Astrocyte of the hippocampus (primary cell): ENCODE results near the gene NDOR1.
A peak's percentile ranks its signal among the peaks of the same experiment; 100 is the strongest.
"Not testable (repeated sequence)": the region's sequence is repeated elsewhere in the genome, so short reads cannot be mapped to it uniquely, and the experiment has no call there.

ENCODE experiments used
- DNase-seq: peaks from one replicate; pipeline ENCODE4 v3.0.0; 2011; ENCODE audit warnings: low read depth, low spot score

The NDOR1 gene

DNA sequence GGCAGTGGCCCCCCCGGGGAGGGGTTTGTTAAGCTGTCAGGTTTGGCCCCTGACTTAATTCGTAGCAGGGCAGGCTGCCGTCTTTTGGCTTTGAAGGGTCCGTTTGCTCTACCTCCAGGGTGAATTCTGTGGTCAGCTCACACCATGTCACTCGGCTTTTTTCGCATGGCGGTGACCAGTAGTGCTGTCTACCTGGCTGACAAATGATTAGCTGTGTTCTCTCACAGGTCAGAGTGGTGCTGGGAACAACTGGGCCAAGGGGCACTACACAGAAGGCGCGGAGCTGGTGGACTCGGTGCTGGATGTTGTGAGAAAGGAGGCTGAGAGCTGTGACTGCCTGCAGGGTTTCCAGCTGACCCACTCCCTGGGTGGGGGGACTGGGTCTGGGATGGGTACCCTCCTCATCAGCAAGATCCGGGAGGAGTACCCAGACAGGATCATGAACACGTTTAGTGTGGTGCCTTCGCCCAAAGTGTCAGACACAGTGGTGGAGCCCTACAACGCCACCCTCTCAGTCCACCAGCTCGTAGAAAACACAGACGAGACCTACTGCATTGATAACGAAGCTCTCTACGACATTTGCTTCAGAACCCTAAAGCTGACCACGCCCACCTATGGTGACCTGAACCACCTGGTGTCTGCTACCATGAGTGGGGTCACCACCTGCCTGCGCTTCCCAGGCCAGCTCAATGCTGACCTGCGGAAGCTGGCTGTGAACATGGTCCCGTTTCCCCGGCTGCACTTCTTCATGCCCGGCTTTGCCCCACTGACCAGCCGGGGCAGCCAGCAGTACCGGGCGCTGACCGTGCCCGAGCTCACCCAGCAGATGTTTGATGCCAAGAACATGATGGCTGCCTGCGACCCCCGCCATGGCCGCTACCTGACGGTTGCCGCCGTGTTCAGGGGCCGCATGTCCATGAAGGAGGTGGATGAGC lies 37.0 kb downstream of the NDOR1 start:
- peak; percentile 32 for DNase-seq

GRCh38 chr9:137243266-137243625 lies 37.7 kb downstream of the NDOR1 start:
- not testable (repeated sequence) for DNase-seq

GRCh38 chr9:137243626-137244485 lies 38.4 kb downstream of the NDOR1 start:
- no peak for DNase-seq

DNA sequence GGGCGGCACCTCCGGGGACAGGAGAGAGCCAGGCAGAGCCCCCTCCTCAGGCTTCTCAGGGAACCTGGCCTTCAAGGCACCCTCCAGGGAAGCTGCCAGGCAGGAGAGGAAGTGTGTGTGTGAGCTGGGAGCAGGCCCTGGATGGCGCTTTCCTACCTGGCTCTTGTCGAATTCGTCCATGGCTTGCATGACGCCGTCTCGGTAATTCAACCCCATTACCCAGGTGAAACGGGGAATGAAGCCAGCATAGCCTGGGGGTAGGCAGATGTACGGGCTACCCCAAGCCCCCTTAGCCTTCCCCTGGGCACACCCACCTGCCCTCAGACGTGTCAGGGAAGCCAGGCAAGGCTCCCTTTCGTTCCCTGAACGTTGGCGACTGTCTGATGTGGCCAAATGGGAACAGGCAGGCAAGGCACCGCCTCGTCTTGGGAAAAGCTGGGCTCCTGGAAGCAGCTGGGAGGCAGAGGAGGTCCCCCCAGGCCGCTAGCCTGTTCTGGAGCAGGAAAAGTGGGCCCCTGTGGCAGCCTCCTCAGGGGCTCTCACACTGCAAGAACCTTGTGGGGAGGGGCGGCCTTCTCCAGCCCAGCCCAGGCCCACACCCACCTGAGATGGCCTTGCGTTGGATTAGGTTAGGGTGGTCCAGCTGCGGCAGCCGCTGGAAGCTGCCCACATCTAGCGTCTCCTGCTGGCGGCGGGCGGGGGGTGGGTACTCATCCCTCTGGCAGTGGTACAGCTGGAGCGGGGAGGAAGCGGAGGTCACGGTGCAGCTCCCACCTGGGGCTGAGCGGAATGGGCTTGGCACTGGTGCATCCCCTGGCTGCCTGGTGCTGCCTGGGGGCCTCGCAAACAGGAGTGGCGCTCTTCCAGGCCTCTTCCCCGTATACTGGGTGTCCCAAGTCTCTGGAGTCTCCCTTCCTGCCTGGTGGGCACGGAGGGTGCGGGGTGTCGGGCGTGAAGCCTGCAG lies 39.3 kb downstream of the NDOR1 start:
- DNase-seq, result no peak

DNA sequence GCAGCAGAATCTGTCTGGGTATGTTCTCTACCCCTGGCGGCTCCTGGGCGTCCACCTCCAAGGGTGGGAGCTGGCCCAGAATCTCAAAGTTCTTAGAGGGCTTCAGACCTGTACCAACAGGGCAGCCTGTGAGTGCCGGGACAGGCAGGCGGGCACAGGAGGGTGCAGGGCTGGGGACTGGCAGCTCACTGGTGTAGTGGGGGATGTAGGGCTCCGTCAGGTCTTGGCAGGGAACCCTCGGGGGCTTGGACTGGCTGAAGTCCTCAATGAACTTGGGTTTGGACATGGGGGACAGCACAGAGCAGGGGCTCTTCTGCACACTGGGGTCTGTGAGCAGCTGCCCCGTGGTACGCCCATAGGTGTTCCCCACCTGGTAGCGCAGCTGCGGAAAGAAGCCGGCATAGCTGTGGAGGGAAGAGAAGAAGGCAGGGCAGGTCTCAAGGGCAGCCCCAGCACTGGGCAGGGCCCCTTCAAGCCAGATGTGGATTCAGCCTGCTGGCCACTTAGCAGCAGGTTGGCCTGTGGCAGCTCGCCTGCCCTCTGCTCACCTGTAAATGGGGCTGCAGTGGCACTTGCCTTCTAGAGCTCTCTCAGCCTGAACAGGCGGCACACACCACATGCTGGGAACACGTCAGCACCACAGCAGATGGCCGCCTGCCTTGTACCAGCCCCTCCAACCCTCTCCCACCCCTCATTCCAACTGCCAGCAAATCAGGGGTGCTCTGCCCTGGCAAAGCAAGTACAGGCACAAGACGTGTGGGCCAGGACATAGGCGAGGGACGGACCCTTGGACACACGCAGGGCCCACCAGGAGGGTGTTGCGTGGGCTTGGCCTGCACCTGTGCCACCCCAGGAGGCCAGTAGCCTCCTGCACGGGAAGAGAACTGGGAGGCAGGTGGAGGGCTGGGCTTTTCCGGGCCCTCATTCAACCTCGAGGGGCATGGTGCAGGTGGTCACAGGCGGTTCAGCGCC lies 40.2 kb downstream of the NDOR1 start:
- DNase-seq, result no peak

DNA sequence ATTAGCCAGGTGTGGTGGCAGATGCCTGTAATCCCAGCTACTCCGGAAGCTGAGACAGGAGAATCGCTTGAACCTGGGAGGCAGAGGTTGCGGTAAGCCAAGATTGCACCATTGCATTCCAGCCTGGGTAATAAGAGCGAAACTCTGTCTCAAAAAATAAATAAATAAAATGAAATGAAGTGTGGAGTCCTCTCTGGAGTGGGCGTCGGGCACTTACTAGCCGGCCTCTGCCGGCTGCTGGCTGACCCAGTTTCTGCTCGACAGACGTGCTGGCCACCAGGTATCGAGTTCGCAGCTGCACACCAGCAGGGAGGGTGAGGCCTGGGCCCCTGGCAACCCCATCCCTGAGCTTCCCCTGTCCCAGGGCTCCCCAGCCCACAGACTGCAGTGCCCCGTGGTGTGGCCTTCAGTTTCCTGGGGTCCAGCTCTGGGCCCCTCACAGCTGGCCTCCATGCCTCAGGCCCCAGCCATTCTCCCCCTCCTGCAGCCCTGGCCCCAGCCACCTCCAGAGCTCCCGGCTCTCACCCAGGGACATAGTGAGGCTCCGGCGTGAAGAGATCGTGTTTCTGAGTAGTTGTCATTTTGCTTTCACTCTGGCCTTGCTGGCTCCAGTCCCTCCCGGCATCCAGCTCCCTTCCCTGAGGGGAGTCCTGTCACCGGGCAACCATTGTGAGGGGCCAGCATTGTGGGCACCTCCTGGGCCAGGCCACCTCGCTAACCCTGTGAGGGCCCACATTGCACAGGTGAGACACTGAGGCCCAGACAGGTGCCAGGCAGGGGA lies 41.8 kb downstream of the NDOR1 start:
- no peak for DNase-seq

DNA sequence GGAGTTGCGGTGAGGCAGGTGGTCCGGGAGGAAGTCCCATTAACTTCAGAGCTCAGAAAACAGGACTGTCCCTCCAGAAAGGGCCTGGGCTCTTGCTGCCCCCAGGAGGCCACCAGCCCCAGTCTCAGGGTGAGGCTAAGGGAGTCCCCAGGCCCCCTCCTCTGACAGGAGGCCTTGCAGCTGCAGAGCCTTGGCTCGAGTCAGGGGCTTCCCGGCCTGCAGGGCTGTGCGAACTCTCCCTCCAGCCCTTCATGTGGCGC lies 42.3 kb downstream of the NDOR1 start:
- DNase-seq, result no peak

DNA sequence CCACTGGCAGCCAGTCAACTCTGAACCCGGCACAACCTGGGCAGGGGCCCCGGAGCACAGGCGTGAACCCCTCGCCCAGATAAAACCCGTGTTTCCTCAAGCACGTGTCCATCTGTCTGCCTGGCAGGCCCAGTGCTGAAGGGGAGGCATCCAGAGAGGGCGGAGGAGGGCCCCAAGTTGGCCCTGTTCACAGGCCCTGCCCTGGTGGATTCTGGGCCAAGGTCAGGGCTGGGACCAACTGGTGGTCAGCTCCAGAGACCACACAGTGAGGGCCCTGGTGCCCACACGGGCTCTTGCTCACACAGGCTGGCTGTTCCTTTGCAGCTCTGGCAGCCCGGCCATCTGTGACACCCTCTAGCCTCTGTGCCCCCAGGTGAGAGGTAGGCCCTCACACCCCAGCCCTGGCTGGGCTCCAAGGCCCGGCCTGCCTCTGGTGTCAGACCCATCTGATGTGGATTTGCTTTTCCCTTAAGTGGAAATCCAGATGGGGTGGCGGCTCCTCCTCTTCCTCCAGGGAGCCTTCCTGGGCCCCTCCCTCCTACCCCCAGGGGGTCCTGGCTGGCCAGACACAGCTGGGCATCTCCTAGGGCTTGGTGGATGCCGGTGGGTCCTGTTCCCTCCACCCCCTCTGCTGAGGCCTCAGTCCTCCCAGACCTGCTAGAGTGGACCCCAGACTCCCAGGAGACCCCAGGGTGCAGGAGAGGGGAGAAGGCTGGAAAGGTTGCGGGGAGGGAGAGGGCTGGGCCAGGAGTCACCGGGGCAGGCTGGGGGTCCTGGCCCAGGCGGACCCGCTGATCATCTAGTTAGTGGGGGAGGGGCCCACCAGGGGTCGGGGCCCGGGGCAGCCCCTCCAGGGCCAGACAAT lies 45.1 kb downstream of the NDOR1 start:
- DNase-seq, result no peak

DNA sequence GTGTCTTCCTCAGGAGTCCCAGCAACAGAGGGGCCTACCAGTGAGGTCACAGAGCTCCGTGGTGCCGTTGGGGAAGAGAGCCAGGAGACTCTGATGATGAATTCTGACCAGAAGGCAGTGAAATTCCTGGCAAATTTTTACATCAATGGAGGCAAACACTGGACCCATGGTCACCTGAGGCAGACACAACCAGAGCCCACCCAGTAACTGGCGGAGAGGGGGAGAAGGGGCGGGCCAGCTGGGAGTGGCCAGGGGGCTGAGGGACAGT lies 45.6 kb downstream of the NDOR1 start, which contains the start of gene STPG3:
Gene STPG3 (plus strand): TSS at position 93 of the 268 bp plus-strand sequence. CDS start 1 bp downstream, at position 94.
- peak; percentile 43 for DNase-seq

DNA sequence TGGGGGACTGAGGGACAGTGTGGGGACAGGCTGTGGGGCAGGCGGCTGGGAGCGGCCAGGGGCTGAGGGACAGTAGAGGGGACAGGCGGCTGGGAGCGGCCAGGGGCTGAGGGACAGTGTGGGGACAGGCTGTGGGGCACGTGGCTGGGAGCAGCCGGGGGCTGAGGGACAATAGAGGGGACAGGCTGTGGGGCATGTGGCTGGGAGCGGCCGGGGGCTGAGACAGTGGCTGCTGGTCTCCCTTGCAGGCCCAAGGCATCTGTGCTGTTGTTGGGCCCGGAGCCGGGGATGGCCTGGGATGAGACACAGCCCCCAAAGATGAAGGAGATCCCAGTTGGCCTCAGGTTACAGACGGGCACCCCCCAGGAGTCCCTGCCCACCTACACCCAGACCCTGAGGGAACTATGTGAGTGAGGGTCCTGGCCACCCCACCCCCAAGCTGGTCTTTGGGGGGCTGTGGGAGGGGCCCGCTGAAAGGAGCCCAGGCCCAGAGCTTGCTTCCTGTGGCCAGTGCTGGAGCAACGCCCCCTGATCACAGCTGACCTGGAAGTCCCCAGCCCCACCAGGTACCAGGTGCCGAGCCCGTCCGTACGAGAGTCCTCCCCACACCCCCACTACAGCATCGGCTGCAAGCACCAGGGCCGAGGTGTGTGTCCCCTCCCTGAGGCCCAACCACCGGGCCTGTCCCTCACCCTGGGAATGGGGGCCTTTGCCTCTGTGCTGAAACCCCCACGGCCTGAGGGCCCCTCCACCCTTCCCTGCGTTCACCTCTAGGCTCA lies 46.2 kb downstream of the NDOR1 start:
- no peak for DNase-seq

DNA sequence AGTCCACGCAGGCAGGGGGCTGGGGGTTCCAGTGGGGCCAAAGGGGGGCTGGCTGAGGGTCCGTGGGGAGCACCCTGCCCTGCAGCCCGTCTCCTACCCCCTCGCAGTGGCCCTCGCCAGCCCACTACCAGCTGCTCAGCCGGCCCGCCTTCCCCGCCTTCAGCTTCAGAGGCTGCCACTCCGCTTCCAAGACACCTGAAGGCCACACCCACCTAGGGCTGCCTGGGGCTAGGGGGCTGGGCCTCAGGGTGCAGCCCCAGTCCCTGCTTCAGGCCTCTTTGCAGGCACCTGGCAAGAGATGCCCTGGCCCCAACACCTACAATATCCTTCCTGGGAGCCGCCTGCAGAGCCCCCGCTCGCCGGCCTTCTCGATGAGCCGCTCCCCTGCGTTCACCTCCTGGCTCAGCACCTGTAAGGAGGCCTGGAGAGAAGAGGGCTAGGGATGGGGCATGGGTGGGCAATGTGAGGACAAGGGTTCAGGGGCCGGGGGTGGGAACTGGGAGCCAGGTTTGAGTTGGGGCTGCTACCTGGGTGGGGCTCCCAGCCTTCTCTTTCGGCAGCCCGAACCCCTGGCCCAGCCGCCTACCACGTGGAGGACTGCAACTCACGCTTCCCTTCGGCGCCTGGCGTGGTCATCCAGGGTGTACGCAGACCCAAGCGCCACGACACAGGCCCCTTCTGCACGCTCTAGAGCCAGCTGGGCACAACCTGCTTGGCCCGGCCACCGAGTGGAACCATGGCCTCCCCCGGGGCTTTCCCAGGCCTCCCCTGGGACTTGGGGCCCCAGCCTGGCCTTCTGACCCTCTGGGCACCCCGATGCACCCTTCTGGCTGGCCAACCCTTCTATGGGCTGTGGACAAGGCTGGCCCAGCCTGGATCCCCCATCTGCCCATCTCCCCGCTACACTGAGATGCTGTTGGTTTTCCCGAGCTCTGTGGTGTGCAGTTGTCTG lies 47.3 kb downstream of the NDOR1 start:
- no peak for DNase-seq

GRCh38 chr9:137253717-137254623 lies 48.5 kb downstream of the NDOR1 start:
- DNase-seq, result peak; percentile 31

- DNase-seq, result peak; percentile 96
Measured at GRCh38 chr9:137254624-137255447, 49.3 kb downstream of the NDOR1 start, which contains the start of gene NELFB. NELFB (plus strand) TSS chr9:137255327.

GRCh38 chr9:137255448-137256114 lies 50.1 kb downstream of the NDOR1 start:
- DNase-seq, result no peak
